Measurements from ENCODE around the gene PHRF1. TPM values are rescaled to one million over a fixed set of nuclear protein-coding genes. Genes with fewer than 3 reads are reported as not detected.

Gene PHRF1
- total RNA-seq, 2 donors from 2014 or later = 12.4 to 14.2 TPM

DNA sequence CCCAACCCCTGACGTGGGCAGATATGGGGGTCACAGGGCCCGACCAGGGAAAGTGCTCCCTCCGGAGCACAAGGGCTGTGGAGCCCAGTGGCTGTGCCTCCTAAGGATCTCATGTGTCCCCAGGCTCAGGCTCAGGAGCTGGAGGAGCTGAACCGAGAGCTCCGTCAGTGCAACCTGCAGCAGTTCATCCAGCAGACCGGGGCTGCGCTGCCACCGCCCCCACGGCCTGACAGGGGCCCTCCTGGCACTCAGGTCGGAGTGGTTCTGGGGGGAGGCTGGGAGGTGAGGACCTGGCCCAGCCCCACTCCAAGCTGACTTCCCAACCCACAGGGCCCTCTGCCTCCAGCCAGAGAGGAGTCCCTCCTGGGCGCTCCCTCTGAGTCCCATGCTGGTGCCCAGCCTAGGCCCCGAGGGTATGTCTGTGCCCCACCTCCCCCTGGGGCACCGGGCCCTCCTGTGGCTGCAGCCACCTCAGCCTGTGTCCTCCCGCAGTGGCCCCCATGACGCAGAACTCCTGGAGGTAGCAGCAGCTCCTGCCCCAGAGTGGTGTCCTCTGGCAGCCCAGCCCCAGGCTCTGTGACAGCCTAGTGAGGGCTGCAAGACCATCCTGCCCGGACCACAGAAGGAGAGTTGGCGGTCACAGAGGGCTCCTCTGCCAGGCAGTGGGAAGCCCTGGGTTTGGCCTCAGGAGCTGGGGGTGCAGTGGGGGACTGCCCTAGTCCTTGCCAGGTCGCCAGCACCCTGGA, 13.0 kb upstream of the PHRF1 start:
- Histone ChIP-seq H3K36me3 (no peaks in the 10 kb centered on the region), H3K27ac (no peak overlapping the region), H3K27me3 (no peaks in the 10 kb centered on the region), H3K4me3 (no peak overlapping the region), H3K9me3 (no peaks in the 10 kb centered on the region), H3K4me1 (peaks cover 0 to 29% of the 10 kb centered on the region in 2 donors)
- no peak for DNase-seq (ENCODE audit: low spot score)
- TF ChIP-seq, protein P1, sequence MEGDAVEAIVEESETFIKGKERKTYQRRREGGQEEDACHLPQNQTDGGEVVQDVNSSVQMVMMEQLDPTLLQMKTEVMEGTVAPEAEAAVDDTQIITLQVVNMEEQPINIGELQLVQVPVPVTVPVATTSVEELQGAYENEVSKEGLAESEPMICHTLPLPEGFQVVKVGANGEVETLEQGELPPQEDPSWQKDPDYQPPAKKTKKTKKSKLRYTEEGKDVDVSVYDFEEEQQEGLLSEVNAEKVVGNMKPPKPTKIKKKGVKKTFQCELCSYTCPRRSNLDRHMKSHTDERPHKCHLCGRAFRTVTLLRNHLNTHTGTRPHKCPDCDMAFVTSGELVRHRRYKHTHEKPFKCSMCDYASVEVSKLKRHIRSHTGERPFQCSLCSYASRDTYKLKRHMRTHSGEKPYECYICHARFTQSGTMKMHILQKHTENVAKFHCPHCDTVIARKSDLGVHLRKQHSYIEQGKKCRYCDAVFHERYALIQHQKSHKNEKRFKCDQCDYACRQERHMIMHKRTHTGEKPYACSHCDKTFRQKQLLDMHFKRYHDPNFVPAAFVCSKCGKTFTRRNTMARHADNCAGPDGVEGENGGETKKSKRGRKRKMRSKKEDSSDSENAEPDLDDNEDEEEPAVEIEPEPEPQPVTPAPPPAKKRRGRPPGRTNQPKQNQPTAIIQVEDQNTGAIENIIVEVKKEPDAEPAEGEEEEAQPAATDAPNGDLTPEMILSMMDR (IDR thresholded peaks at IDR 0.05) = no peak

DNA sequence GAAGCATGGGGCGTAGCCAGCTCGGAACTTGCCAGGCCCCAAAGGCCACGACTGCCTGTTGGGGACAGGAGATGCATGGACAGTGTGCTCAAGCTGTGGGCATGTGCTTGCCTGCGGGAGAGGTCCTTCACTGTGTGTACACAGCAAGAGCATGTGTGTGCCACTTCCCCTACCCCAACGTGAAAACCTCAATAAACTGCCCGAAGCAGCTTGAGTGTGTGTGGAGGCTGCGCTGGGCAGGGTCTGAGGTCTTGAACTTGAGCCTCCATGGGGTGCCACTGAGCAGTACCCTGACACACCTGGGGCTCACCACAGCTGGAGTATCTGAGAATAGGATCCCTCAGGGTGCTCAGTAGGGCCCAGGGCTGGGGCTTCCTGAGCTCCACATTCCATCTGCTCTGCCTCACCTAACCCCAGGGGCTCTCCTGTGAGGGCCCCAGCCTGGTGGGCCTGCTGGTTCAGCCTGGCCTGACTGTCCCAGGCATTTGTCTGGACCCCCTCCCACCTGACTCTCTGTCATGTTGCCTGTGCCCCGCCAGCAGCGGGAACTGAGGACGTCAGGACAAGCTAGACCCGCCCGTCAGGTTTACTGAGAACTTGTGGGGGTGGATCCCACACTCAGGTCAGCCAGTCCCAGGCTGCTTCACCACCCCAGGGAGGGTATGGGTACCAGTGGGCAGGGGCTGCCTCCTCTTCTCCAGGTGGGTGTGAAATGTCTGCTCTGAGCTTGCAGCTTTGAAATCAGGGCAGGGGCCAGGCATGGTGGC, 12.3 kb upstream of the PHRF1 start:
- Histone ChIP-seq H3K27ac (no peak overlapping the region), H3K4me1 (peaks cover 0 to 31% of the 10 kb centered on the region in 2 donors), H3K4me3 (no peak overlapping the region), H3K9me3 (no peaks in the 10 kb centered on the region), H3K36me3 (no peaks in the 10 kb centered on the region), H3K27me3 (no peaks in the 10 kb centered on the region)
- DNase-seq (ENCODE audit: low spot score) = no peak
- TF ChIP-seq, protein P1 (IDR thresholded peaks at IDR 0.05) = no peak

DNA sequence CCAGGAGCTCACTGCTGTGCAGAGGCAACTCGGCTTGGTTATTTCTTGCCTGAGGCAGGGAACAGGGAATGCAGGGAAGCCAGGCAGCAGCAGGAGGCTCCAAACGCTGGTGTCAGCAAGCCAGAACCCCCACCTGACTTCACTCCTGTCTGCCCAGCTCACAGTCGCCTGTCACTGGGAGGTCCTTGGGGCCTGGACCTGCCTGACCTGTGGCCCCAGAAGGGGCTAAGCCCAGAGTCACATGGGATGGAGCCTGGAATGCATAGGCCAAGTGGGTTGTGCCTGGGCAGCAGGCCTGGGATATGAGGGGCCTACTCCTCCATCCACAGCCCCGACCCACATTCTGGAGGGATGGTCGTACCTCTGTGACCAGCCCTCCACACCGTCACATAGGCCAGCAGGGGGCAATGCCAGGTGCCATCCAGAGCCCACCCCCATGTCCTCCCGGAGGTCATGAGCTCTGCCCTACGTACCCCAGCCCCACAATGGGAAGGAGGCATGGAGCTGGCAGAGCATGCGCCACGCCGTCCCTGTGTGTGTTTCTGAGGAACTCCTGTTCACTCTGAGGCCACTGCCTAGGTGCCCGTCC, 10.3 kb upstream of the PHRF1 start:
- Histone ChIP-seq H3K4me3 (no peak overlapping the region), H3K9me3 (no peaks in the 10 kb centered on the region), H3K27me3 (no peaks in the 10 kb centered on the region), H3K27ac (no peak overlapping the region), H3K36me3 (no peaks in the 10 kb centered on the region), H3K4me1 (peaks cover 0 to 34% of the 10 kb centered on the region in 2 donors)
- no peak for DNase-seq (ENCODE audit: low spot score)
- TF ChIP-seq, protein P1 (IDR thresholded peaks at IDR 0.05) = no peak

DNA sequence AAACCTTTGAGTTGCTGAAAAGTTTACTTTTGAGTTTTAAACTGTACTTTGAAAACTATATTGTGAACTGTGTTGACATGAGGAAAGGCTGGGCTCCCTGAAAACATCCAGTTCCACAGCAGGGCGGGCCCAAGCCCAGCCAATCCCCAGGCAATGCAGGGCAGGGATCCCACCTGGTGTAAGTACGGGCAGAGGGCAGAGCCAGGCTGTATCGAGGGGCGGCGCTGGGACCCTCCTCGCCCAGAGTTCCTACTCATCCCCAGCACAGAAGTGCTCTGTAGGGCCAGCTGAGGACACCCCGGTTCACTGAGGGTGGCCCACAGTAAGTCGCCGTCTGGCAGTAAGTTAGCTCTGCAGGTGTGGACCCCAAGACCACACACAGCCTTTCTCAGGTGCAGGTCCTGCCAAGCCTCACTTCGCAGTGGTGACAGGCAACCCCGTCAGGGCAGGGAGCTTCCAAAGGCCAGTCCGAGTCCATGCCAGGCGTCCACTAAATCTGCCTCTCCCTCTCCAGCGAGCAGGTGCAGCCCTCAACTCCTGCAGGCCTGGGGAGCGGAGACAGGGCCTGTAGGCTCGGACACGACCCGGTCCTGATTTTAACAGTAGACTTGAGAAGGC, 9.2 kb upstream of the PHRF1 start:
- DNase-seq (ENCODE audit: low spot score) = no peak
- Histone ChIP-seq H3K4me1 (peaks cover 0 to 24% of the 10 kb centered on the region in 2 donors), H3K9me3 (no peaks in the 10 kb centered on the region), H3K36me3 (no peaks in the 10 kb centered on the region), H3K4me3 (peak overlapping the region in 1 of 2 donors; percentile 74), H3K27me3 (no peaks in the 10 kb centered on the region), H3K27ac (peak overlapping the region in 1 of 2 donors; percentile 93)
- TF ChIP-seq, protein P1 (IDR thresholded peaks at IDR 0.05) = no peak

DNA sequence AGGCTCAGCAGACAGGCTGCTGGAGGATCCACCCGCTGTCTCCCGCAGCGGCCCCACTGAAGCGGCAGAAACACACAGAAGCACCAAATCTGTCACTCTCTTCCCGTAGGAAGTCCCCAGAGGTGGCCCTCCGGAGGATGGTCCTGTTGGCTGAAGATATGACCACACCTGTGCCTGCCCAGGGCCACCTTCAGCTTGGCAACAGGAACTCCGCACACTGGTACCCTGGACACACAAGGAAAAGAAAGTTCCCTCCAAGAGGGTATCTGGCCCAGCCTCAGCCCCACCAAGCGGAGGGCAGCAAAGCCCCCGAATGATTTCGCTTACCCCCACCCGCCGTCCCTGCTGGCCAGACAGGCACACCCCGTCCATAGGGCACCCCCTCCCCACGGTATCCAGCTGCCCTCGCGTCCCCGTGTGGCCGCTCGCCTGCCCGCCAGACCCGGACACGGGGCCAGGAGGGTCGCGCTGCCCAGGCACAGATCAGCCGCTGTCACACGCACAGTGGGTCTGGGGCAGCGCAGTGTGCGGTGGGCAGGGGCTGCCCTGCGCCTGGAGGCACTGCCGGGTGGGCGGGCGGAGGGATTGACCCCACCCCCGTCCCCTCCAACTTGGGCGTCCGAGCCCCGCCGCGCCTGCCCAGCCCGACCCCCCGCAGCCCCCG, 8.5 kb upstream of the PHRF1 start:
- no peaks in the 10 kb centered on the region for H3K36me3 ChIP-seq
- H3K27ac ChIP-seq = peak overlapping the region; percentile 93 to 94
- peak overlapping the region; percentile 42 to 74 for H3K4me3 ChIP-seq
- H3K27me3 ChIP-seq = no peaks in the 10 kb centered on the region
- peaks cover 0 to 24% of the 10 kb centered on the region in 2 donors for H3K4me1 ChIP-seq
- H3K9me3 ChIP-seq = no peaks in the 10 kb centered on the region
- DNase-seq (ENCODE audit: low spot score) = no peak
- TF ChIP-seq, protein P1 (IDR thresholded peaks at IDR 0.05) = no peak

Data from right atrium auricular region (tissue), 2 donors.